ENCODE results near the gene HSPA1L.

Gene HSPA1L

DNA sequence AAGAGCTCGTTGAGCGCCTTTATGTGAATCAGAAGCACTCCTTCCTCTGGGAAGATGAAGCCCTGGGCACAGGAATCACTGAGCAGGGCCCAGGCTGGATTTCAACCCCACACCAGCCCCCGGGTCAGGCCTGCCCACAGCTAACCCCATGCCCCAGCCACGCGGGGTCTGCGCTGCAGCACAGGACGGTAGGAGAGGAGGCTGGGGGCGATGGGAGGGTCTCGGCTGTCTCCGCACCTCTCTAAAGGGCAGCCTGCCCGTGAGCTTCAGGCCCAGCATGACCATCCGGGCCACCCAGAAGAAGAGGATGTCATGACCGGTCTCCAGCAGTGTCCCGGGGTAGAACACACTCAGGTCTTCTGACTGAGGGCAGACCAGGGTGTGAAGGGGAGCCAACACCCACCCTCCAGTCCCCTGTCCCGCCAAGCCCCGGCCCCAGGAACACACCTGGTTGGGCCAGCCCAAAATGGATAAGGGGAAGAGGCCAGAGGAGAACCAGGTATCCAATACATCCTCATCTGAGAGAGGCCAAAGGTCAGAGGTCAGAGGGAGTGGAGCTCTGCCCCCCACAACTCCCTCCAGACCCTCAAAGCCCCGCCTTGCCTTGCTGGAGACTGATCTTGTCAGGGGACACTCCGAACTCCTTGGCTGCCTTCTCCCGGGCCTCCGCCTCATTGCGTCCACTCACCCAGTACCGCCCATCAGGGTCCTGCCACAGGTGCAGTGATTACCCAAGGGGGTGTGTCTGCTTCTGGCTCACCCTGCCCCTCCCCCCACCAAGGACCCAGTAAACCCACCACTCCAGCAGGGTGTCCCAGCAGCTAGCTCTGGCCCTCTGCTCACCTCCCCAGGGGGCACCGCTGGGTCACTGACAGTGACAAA is 33.6 kb downstream of the HSPA1L start:
- no peak for DNase-seq (ENCODE audit: extremely low read depth, insufficient read length)
- H3K36me3 ChIP-seq (ENCODE audit: control insufficient read depth, insufficient read depth, low read length): peaks cover 52% of the 10 kb centered on the region
- no peak overlapping the region for H3K4me3 ChIP-seq (replicated peaks; ENCODE audit: low read depth, low read length)
- TF ChIP-seq CTCF (IDR thresholded peaks at IDR 0.05; ENCODE audit: insufficient read depth, low read length, poor library complexity, severe bottlenecking): no peak
- H3K27me3 ChIP-seq (replicated peaks; ENCODE audit: control insufficient read depth, insufficient read depth, low read length): no peaks in the 10 kb centered on the region

- TF ChIP-seq CTCF (IDR thresholded peaks at IDR 0.05; ENCODE audit: insufficient read depth, low read length, poor library complexity, severe bottlenecking): no peak
- no peak for DNase-seq (ENCODE audit: extremely low read depth, insufficient read length)
- Histone ChIP-seq H3K27me3 (replicated peaks; ENCODE audit: control insufficient read depth, insufficient read depth, low read length) (no peaks in the 10 kb centered on the region), H3K4me3 (replicated peaks; ENCODE audit: low read depth, low read length) (no peak overlapping the region), H3K36me3 (ENCODE audit: control insufficient read depth, insufficient read depth, low read length) (peaks cover 52% of the 10 kb centered on the region)
These were observed 34.4 kb downstream of the HSPA1L start for GRCh38 chr6:31780507-31781243.

DNA sequence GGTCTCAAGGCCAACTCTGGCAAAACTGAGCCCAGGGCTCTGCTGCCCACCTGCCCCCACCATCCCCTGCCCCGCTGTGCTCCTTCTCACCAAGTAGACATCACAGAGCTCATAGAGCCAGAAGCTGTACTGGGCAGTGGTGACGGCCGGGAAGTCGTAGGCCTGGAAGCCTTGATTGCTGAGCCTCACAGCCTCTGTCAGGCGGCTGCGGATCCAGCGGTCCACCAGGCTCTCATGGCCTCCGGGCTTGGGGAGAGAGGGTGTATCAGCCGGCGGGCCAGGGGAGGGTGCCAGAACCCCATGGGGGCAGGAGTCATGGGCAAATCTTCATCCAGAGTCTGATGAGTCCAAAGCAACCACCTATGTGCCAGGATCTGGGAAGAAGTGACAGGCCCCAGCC is 35.2 kb downstream of the HSPA1L start:
- Histone ChIP-seq H3K36me3 (ENCODE audit: control insufficient read depth, insufficient read depth, low read length) (peaks cover 45% of the 10 kb centered on the region), H3K4me3 (replicated peaks; ENCODE audit: low read depth, low read length) (no peak overlapping the region), H3K27me3 (replicated peaks; ENCODE audit: control insufficient read depth, insufficient read depth, low read length) (no peaks in the 10 kb centered on the region)
- DNase-seq (ENCODE audit: extremely low read depth, insufficient read length): no peak
- no peak for TF ChIP-seq CTCF (IDR thresholded peaks at IDR 0.05; ENCODE audit: insufficient read depth, low read length, poor library complexity, severe bottlenecking)

- Histone ChIP-seq H3K4me3 (replicated peaks; ENCODE audit: low read depth, low read length) (no peak overlapping the region), H3K36me3 (ENCODE audit: control insufficient read depth, insufficient read depth, low read length) (peaks cover 39% of the 10 kb centered on the region), H3K27me3 (replicated peaks; ENCODE audit: control insufficient read depth, insufficient read depth, low read length) (no peaks in the 10 kb centered on the region)
- no peak for DNase-seq (ENCODE audit: extremely low read depth, insufficient read length)
- no peak for TF ChIP-seq CTCF (IDR thresholded peaks at IDR 0.05; ENCODE audit: insufficient read depth, low read length, poor library complexity, severe bottlenecking)
These were observed 35.8 kb downstream of the HSPA1L start for GRCh38 chr6:31778999-31779885.

- H3K36me3 ChIP-seq (ENCODE audit: control insufficient read depth, insufficient read depth, low read length): peaks cover 35% of the 10 kb centered on the region
- TF ChIP-seq CTCF (IDR thresholded peaks at IDR 0.05; ENCODE audit: insufficient read depth, low read length, poor library complexity, severe bottlenecking): no peak
- no peak for DNase-seq (ENCODE audit: extremely low read depth, insufficient read length)
- H3K27me3 ChIP-seq (replicated peaks; ENCODE audit: control insufficient read depth, insufficient read depth, low read length): no peaks in the 10 kb centered on the region
- H3K4me3 ChIP-seq (replicated peaks; ENCODE audit: low read depth, low read length): no peak overlapping the region
These were observed 36.9 kb downstream of the HSPA1L start for GRCh38 chr6:31778193-31778592.
